ENCODE results near the gene DAGLA. TPM values are rescaled to one million over a fixed set of nuclear protein-coding genes. Genes with fewer than 3 reads are reported as not detected.

The DAGLA gene
- total RNA-seq, 4 donors from 2014 or later = 1.7 to 6.9 (median 2.9) TPM

DNA sequence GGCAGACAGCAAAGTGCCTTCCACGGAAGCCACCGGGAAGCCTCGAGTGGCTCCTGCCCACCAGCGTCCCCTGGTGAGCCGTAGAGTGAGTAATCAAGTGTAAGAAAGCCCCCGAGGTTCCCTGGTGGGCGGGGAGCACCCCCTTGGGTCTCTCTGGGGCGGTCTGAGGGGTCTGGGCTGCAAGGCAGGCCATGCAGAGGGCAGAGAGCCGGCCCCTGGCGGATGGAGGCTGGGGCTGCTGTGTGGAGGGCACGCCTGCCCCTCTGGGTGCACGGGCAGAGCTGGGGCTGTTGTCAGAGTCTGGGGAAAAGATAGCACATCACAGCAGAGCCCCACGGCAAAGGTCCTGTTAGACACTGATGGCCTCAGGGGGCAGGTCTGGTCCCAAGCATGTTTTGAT is 46.6 kb downstream of the DAGLA start:
- Histone ChIP-seq H3K27me3 (no peaks in the 10 kb centered on the region), H3K4me3 (no peak overlapping the region), H3K36me3 (peaks cover 0 to 78% (median 4%) of the 10 kb centered on the region in 3 donors), H3K9me3 (no peaks in the 10 kb centered on the region), H3K27ac (no peak overlapping the region), H3K4me1 (peaks cover 4 to 48% (median 5%) of the 10 kb centered on the region in 3 donors)
- DNase-seq = no peak
- WGBS, 2 donors = 73 to 83% methylated on average over 2 to 3 of the region's 13 CpGs
- TF ChIP-seq, protein P1, sequence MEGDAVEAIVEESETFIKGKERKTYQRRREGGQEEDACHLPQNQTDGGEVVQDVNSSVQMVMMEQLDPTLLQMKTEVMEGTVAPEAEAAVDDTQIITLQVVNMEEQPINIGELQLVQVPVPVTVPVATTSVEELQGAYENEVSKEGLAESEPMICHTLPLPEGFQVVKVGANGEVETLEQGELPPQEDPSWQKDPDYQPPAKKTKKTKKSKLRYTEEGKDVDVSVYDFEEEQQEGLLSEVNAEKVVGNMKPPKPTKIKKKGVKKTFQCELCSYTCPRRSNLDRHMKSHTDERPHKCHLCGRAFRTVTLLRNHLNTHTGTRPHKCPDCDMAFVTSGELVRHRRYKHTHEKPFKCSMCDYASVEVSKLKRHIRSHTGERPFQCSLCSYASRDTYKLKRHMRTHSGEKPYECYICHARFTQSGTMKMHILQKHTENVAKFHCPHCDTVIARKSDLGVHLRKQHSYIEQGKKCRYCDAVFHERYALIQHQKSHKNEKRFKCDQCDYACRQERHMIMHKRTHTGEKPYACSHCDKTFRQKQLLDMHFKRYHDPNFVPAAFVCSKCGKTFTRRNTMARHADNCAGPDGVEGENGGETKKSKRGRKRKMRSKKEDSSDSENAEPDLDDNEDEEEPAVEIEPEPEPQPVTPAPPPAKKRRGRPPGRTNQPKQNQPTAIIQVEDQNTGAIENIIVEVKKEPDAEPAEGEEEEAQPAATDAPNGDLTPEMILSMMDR (IDR thresholded peaks at IDR 0.05) = no peak
- TF ChIP-seq POLR2A (IDR thresholded peaks at IDR 0.05) = no peak
- intact Hi-C loops (cut with DNase I) = no loop called here

DNA sequence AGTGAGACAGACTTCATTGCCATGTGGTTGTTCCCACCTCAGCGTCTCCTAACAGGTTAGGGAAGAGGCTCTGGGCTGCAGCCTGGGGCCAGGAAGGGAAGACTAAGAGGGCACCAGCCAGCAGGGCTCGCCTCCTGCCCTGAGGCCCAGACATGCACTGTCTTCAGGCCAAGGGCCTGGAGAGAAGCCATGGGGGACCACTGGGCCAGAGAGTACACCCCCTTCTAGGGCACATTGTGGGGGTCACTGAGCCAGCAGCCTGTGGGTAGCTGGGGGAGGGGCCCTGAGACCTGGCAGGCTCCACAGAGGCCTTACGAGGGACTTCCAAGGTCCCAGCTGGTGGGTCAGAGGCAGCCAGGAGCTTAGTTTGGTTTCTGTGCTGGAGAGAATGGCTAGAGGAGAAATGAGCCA is 47.2 kb downstream of the DAGLA start:
- Histone ChIP-seq H3K36me3 (peaks cover 0 to 76% (median 4%) of the 10 kb centered on the region in 3 donors), H3K27ac (peak overlapping the region in 1 of 4 donors; percentile 9), H3K9me3 (no peaks in the 10 kb centered on the region), H3K27me3 (no peaks in the 10 kb centered on the region), H3K4me3 (no peak overlapping the region), H3K4me1 (peaks cover 4 to 54% (median 11%) of the 10 kb centered on the region in 3 donors)
- intact Hi-C loops (cut with DNase I) = no loop called here
- DNase-seq = no peak
- 57 to 100% methylated on average over 1 of the region's 3 CpGs for WGBS, 2 donors
- TF ChIP-seq, protein P1 (IDR thresholded peaks at IDR 0.05) = no peak
- no peak for TF ChIP-seq POLR2A (IDR thresholded peaks at IDR 0.05)

DNA sequence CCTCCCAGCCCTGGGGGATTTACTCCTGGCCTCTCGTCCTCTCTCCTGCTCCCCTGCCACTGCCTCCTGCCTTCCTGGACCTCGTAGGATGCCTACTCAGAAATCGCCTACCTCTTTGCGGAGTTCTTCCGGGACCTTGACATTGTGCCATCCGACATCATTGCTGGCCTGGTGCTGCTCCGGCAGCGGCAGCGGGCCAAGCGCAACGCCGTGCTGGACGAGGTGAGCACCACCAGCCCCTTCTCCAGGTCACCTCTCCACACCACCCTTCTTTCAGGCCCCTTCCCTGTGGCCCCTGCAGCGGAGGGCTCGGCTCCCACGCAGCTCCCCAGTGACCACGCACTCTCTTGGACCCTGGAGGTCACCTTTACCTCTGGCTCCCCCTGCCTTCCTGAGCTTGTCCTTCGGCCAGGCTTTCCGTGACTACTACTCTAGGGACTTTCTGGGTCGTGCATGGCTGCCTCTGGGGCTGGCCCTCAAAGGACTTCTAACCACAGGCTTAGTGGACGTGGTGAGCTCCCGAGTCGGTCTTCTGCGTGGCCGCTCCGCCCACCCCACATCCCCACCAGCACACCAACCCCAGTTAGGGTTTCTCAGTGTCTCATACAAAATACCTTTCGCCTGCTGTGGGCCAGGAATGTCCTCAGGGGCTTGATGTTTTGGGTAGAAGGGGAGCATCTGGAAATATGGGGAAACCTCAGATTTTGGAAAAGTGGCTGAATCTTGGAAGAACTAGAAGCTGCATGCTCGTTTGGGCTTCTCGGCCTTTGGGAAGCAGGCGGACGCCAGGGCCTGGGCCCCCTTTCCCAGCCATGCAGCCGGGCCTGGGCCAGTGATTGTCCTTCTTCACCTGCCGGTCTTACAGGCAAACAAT is 48.1 kb downstream of the DAGLA start:
- TF ChIP-seq POLR2A (IDR thresholded peaks at IDR 0.05) = no peak
- TF ChIP-seq, protein P1 (IDR thresholded peaks at IDR 0.05) = no peak
- Histone ChIP-seq H3K27ac (peak overlapping the region in 1 of 4 donors; percentile 9), H3K4me3 (no peak overlapping the region), H3K4me1 (peaks cover 8 to 63% (median 17%) of the 10 kb centered on the region in 3 donors), H3K9me3 (no peaks in the 10 kb centered on the region), H3K36me3 (peaks cover 0 to 67% (median 4%) of the 10 kb centered on the region in 3 donors), H3K27me3 (no peaks in the 10 kb centered on the region)
- no peak for DNase-seq
- intact Hi-C loops (cut with DNase I) = no loop called here
- WGBS, 2 donors = 89 to 92% methylated on average over 26 to 27 of the region's 33 CpGs

DNA sequence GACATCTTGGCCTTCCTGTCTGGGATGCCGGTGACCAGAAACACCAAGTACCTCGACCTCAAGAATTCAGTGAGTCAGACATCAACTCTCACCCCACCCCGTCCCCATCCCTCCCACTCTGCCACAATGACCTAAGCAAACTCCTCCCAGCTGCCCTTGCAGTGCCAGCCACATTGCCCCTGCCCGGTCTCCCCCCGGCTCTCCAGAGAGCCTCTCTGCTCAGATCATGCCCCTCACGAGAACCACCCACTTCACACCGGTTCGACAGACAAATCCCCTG is 48.7 kb downstream of the DAGLA start:
- intact Hi-C loops (cut with DNase I) = no loop called here
- 75 to 96% methylated on average over 5 to 8 of the region's 8 CpGs for WGBS, 2 donors
- DNase-seq = no peak

More for the DNA sequence above, 48.7 kb downstream of the DAGLA start:
- no peak for TF ChIP-seq POLR2A (IDR thresholded peaks at IDR 0.05)
- TF ChIP-seq, protein P1 (IDR thresholded peaks at IDR 0.05) = no peak
- peaks cover 0 to 62% (median 4%) of the 10 kb centered on the region in 3 donors for H3K36me3 ChIP-seq
- H3K27me3 ChIP-seq = no peaks in the 10 kb centered on the region
- H3K9me3 ChIP-seq = no peaks in the 10 kb centered on the region
- H3K27ac ChIP-seq = no peak overlapping the region
- no peak overlapping the region for H3K4me3 ChIP-seq
- H3K4me1 ChIP-seq = peaks cover 8 to 68% (median 17%) of the 10 kb centered on the region in 3 donors
